CD4-positive, alpha-beta T cell treated with Interleukin-2 at 100 ng/mL for 4 hours (primary cell): ENCODE results near the gene ARHGAP24.
"Not testable (repeated sequence)": the region's sequence is repeated elsewhere in the genome, so short reads cannot be mapped to it uniquely, and the experiment has no call there.

Source experiments
- DNase-seq: peaks from one replicate; pipeline ENCODE4 v3.0.0-alpha.2; 2020; ENCODE audit warnings: low spot score

ARHGAP24 gene

DNA sequence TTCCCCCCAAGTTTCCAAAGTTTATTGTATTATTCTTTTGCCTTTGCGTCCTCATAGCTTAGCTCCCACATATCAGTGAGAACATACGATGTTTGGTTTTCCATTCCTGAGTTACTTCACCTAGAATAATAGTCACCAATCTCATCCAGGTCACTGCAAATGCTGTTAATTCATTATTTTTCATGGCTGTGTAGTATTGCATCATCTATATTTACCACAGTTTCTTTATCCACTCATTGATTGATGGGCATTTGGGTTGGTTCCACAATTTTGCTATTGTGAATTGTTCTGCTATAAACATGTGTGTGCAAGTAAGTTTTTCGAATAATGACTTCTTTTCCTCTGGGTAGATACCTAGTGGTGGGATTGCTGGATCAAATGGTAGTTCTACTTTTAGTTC, 43.6 kb downstream of the ARHGAP24 start:
- not testable (repeated sequence) for DNase-seq

GRCh38 chr4:85520765-85521749, 46.1 kb downstream of the ARHGAP24 start:
- no peak for DNase-seq

- DNase-seq: no peak
Measured at GRCh38 chr4:85522277-85522676, 47.3 kb downstream of the ARHGAP24 start.

DNA sequence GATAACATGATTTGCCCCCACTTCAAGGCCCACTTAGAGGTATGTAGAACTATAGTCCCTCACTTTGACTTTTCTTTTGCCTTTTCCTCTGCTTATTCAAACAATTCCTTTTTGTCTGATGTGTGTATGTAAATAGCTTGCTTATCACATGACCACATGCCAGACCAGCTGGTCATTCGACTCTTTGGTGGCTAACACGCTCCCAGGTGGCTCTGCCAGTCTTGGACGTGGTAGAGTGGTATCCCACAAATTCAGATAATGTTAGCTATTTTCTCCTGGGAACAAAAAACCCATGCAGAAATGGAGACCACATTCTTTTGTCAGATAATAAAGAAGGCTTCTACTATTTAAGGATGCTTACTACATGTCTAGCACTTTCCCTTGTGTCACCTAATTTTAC, 47.9 kb downstream of the ARHGAP24 start:
- no peak for DNase-seq

DNA sequence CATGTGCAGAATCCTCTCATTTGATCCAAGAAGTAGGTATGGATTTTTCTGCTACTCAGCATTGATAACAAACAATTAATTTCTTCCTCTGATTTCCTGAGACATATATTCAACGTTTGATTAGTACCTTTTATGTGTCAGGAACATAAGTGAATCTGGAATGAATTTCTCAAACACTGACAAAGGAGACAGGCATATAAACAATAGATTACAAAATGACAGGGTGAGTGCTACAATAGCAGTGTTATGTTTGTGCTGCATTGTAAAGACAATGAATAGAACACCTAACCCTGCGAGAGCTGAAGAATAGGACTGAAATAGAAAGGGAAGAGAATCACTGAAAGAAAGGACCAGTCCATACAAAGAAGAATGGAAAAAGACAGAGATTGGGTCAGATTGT, 52.9 kb downstream of the ARHGAP24 start:
- no peak for DNase-seq

- DNase-seq: no peak
Measured at GRCh38 chr4:85531560-85532341, 56.8 kb downstream of the ARHGAP24 start.

GRCh38 chr4:85534120-85534519, 59.2 kb downstream of the ARHGAP24 start:
- no peak for DNase-seq

DNA sequence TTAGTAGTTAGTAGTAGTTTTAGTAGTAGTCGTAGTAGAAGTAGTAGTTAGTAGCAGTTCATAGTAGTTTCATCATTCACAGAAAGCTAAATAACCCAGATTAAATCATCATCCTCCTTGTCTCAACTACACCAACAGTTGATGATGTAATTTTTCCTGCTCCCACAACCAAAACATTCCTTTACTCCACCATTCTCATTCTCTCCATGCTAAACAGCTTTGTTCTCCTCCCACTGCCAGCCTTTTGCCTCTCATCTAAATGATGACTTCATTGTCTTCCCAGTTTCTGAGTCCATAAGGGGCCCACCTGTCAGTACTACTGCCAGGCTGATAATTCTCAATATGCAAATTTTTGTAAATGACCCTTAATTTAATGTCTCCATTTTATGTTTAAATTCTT, 68.9 kb downstream of the ARHGAP24 start:
- DNase-seq: no peak

GRCh38 chr4:85544751-85545150, 69.8 kb downstream of the ARHGAP24 start:
- no peak for DNase-seq

DNA sequence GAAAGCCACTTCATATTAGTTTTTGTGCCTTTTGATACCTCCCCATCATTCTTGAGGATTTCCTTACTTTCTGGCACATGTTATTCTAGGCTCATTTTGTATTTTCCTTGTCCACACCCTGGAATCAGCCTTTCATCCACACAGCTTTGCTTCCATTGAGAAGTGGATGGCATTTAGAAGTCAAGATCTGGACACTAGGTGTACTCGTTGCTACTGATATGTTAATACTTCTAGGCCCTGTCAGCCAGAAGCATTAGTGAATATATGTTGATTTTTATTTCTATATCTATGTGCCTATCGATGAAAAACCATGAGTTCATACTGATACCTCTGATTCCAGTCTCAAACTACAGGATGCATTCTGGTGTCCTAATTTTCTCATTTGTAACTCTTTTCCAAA, 73.2 kb downstream of the ARHGAP24 start:
- DNase-seq: no peak

- DNase-seq: no peak
Measured at GRCh38 chr4:85548841-85549240, 73.9 kb downstream of the ARHGAP24 start.

DNA sequence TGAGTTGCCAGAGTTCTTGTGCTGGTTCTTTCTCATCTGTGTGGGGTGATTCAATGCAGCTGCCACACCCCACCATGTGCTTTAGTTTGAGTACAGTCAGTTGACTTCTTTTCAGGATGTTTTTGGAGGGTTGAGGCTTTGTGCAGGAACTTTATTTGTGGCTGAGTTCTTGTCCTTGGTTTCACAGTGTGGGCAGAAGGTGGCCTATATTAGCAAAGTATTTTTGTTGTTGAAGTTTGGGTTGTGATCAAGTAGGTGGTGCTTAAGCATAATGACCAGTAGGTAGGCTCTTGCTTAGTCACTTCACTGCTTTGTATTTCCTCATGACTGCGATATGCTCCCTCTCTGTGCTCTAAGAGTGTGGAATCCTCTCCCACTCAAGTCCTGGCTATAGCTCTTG, 80.3 kb downstream of the ARHGAP24 start:
- no peak for DNase-seq

GRCh38 chr4:85556283-85556682, 81.3 kb downstream of the ARHGAP24 start:
- no peak for DNase-seq

- DNase-seq: no peak
Measured at GRCh38 chr4:85557016-85557901, 82.3 kb downstream of the ARHGAP24 start.

- DNase-seq: no peak
Measured at GRCh38 chr4:85565761-85566480, 91.0 kb downstream of the ARHGAP24 start.

DNA sequence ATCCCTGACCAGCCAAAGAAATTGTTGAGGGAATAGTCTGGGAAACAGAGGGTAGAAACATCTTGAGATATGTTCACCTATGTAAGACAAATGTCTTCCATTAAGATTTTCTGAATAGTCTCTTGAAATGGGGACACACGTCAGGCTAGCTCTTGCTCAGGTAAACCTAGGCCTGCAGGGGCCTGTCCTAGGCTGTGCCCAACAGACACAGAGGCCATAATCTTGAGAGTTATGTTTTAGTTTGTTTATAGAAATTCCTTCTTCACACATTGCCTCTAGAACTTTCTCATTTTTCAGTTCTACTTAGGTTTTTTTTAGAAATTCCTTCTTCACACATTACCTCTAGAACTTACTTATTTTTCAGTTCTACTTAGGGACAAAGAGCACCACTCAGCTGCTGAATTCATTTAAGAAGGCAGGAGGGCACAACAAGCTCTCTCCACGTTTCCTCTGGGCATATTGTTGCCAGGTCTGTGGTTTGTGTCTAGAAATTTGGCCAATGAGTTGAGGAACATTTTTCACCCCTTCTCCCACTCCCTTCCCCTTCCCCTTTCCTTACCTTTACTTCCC, 94.9 kb downstream of the ARHGAP24 start:
- DNase-seq: no peak

GRCh38 chr4:85570388-85570787, 95.4 kb downstream of the ARHGAP24 start:
- no peak for DNase-seq

DNA sequence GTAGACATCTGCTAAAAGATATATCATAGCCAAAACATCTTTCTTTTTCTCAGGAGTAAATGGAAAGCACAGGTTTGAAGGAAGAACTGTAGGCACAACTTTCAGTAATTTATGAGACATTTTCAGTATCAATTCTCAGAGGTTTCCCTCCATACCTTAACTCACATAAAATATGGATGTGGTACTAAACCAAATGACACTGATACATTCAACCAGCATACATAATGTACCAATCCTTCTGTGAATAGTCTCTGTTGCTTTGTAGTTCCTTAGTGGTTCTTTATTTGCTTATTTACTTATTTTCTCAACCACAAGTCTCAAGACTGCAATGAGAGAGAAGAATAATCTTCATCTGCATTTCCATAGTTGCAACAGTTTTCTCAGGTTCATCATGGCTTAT, 96.1 kb downstream of the ARHGAP24 start:
- DNase-seq: no peak

GRCh38 chr4:85573270-85573669, 98.3 kb downstream of the ARHGAP24 start:
- DNase-seq: no peak

DNA sequence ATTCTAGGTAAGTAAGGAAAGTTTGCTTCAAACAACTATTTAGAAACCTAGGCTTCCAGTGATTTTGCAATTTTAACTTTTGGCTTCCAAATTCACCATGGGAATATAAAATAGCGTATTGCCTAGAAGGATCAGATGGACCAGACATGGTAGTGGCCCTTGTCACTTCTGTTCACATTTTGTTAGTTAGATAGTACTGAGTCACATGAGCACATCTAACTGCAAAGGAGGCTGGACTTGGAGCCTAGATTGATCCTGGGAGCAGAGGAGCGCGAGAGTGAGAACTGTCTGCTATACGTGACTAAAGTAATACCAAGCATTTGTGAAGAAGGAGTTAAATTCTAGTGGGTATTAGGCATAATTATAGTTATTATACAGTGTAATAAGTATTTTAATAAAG, 102.4 kb downstream of the ARHGAP24 start:
- DNase-seq: no peak

DNA sequence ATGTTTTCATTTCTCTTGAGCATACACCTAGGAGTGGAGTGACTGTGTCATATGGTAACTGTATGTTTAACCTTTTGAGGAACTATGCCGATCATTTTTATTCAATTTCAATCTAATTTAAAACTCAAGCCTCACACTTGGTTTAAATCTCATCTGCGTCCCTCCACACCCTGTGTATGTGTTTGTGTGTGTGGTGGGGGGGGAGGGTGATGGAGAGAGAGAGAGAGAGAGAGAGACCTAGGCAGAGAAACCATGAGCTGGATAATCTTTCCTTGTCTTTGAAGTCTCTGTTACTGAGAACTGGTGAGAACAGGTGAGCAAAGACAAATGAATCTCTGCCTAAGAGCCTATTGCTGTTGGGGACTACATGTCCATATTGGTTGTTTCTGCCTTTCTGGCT, 105.0 kb downstream of the ARHGAP24 start:
- no peak for DNase-seq
